Aorta (tissue), 4 donors: ENCODE measurements around the gene HOXD9. TPM values are rescaled to one million over a fixed set of nuclear protein-coding genes. Genes with fewer than 3 reads are reported as not detected.

Experiments
- microRNA-seq, 2 donors: library from miRNA; unstranded; fragments of <30 nt; microRNA quantifications; one replicate each; pipeline ENCODE4 v1.2.0, GENCODE V29; 2020
- polyA plus RNA-seq, 2 donors: library from polyadenylated mRNA; stranded (reverse); fragments of 200-250 nt; gene quantifications; one replicate each; pipeline ENCODE4 v1.2.3, GENCODE V29; 2013
- total RNA-seq, 2 donors: library from RNA; stranded (reverse); fragmentation: NEBNext Ultra II Directional; extraction: Animal tissue kit (Norgen Biotek cat#: 25700); gene quantifications; one replicate each; pipeline ENCODE4 v1.2.1, GENCODE V29; 2021
- donor health status: healthy with polysubstance abuse.
- donor health status: Bipolar disorder and iron deficiency.
- donor health status: DM: no; HTN: no; CAD: no.
- donor health status: DM: yes; HTN: yes; CAD: no.

HOXD9 gene
- total and polyA plus RNA-seq, 4 donors, result 0.08 to 2.3 (median 1.8) TPM; not detected in 1

Small RNAs within 50 kb of the gene (microRNA-seq; reads per million reads assigned to microRNA genes)
- 11,069 to 26,655 reads per million in 2 donors for gene MIR10B

Other genes with a start within 250 kb of the HOXD9 start
- gene LNPK, start 120.5 kb upstream of the HOXD9 start, total RNA-seq, result 10 to 100 TPM; 34.2 to 40.7 TPM
- gene LNPK, start 120.5 kb upstream of the HOXD9 start, polyA plus RNA-seq, result 1 to 10 TPM; 7.0 to 7.9 TPM
- gene EVX2, start 38.8 kb upstream of the HOXD9 start, total RNA-seq, result not detected
- gene EVX2, start 38.8 kb upstream of the HOXD9 start, polyA plus RNA-seq, result not detected
- gene HOXD13, start 30.0 kb upstream of the HOXD9 start, total RNA-seq, result not detected
- not detected for gene HOXD13, start 30.0 kb upstream of the HOXD9 start, polyA plus RNA-seq
- not detected for gene HOXD12, start 22.9 kb upstream of the HOXD9 start, total RNA-seq
- gene HOXD12, start 22.9 kb upstream of the HOXD9 start, polyA plus RNA-seq, result not detected
- gene HOXD11, start 15.4 kb upstream of the HOXD9 start, total RNA-seq, result under 1 TPM in 1 of 2 donors, not detected in 1; 0.29 TPM
- not detected for gene HOXD11, start 15.4 kb upstream of the HOXD9 start, polyA plus RNA-seq
- gene HOXD10, start 5.9 kb upstream of the HOXD9 start, total RNA-seq, result 1 to 10 TPM in 1 of 2 donors, not detected in 1; 1.4 TPM
- gene HOXD10, start 5.9 kb upstream of the HOXD9 start, polyA plus RNA-seq, result not detected
- 10 to 100 TPM; 11.5 to 14.4 TPM for gene HOXD8, start 7.0 kb downstream of the HOXD9 start, total RNA-seq
- gene HOXD8, start 7.0 kb downstream of the HOXD9 start, polyA plus RNA-seq, result 1 to 10 TPM; 2.5 to 7.3 TPM
- gene HOXD4, start 28.8 kb downstream of the HOXD9 start, total RNA-seq, result 1 to 10 TPM; 7.7 to 9.8 TPM
- gene HOXD4, start 28.8 kb downstream of the HOXD9 start, polyA plus RNA-seq, result 1 to 10 TPM in 1 of 2 donors, not detected in 1; 7.7 TPM
- gene HOXD3, start 34.6 kb downstream of the HOXD9 start, total RNA-seq, result 10 to 100 TPM in 1 of 2 donors, 1 to 10 TPM in 1; 9.8 to 13.4 TPM
- gene HOXD3, start 34.6 kb downstream of the HOXD9 start, polyA plus RNA-seq, result 1 to 10 TPM; 1.5 to 2.3 TPM
- 1 to 10 TPM; 1.1 to 2.2 TPM for gene HOXD1, start 65.9 kb downstream of the HOXD9 start, total RNA-seq
- 1 to 10 TPM in 1 of 2 donors, under 1 TPM in 1; 0.31 to 1.0 TPM for gene HOXD1, start 65.9 kb downstream of the HOXD9 start, polyA plus RNA-seq
- 10 to 100 TPM; 18.0 to 18.5 TPM for gene MTX2, start 146.7 kb downstream of the HOXD9 start, total RNA-seq
- 10 to 100 TPM; 26.5 to 31.3 TPM for gene MTX2, start 146.7 kb downstream of the HOXD9 start, polyA plus RNA-seq